GM12875 (cell line): ENCODE measurements around the gene EDDM3A.

Source experiments
- H3K4me3 ChIP-seq: one replicate; pipeline ENCODE4 v1.5.1; 2011; ENCODE audit warnings: low read depth, low read length, control low read depth
- TF ChIP-seq, protein P1 (sequence below): IDR thresholded peaks from 2 replicates; pipeline ENCODE4 v1.5.1; 2011; ENCODE audit warnings: low read depth, mild to moderate bottlenecking, control low read depth, inconsistent platforms, low read length, moderate library complexity, borderline replicate concordance; ENCODE audit not compliant: insufficient read depth

EDDM3A gene

GRCh38 chr14:20797164-20797563 is 51.5 kb downstream of the EDDM3A start:
- TF ChIP-seq, protein P1, sequence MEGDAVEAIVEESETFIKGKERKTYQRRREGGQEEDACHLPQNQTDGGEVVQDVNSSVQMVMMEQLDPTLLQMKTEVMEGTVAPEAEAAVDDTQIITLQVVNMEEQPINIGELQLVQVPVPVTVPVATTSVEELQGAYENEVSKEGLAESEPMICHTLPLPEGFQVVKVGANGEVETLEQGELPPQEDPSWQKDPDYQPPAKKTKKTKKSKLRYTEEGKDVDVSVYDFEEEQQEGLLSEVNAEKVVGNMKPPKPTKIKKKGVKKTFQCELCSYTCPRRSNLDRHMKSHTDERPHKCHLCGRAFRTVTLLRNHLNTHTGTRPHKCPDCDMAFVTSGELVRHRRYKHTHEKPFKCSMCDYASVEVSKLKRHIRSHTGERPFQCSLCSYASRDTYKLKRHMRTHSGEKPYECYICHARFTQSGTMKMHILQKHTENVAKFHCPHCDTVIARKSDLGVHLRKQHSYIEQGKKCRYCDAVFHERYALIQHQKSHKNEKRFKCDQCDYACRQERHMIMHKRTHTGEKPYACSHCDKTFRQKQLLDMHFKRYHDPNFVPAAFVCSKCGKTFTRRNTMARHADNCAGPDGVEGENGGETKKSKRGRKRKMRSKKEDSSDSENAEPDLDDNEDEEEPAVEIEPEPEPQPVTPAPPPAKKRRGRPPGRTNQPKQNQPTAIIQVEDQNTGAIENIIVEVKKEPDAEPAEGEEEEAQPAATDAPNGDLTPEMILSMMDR = no peak
- H3K4me3 ChIP-seq = no peak overlapping the region
